ENCODE measurements around the gene RCOR1. TPM values are rescaled to one million over a fixed set of nuclear protein-coding genes. Genes with fewer than 3 reads are reported as not detected.
"Not testable (repeated sequence)": the region's sequence is repeated elsewhere in the genome, so short reads cannot be mapped to it uniquely, and the experiment has no call there.

RCOR1 gene
- total and polyA plus RNA-seq, 4 donors, result 3.1 to 24.1 (median 9.7) TPM

DNA sequence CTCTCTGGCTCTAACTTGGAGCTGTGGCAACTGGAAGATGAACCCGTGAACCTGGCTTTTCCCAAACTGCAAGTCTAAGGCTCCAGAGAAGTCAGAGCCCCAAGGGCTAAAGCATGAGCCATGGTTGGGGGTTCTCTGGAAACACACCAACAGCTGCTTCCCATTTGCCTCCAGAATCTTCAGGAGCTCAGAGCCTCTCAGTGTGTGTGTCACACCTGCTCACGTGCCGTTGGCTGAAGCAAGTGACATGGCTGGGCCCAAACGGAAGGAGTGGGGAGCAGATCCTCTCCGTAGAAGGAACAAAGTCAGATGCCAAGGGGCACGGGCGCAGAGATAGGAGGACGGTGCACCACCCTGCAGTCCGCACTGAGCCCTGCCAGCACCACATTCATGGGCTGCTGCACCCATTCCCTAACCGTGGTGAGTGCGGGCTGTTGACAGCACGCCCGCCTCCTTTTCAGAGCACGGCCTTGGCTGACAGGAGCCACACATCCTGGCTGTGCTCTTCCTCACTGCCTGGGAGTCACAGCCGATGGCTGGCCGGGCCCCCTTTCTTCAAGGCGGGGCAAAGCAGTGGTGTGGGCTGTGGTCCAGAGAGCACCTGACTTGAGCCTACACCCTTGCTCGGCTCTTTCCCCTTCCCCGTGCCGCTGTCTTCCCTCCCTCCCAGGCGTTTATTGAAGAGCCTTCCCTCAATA, 168.2 kb downstream of the RCOR1 start:
- Histone ChIP-seq H3K4me3 (ENCODE audit: low read length in 2 of 2) (no peak overlapping the region), H3K36me3 (ENCODE audit: control insufficient read depth in 1 of 2, insufficient read depth in 2 of 2, low read length in 1 of 2) (no peaks in the 10 kb centered on the region), H3K4me1 (ENCODE audit: control insufficient read depth in 1 of 2, insufficient read depth in 2 of 2, low read length in 2 of 2) (no peaks in the 10 kb centered on the region), H3K27me3 (ENCODE audit: control insufficient read depth in 1 of 2, insufficient read depth in 2 of 2, low read length in 1 of 2) (no peaks in the 10 kb centered on the region), H3K27ac (ENCODE audit: low read depth in 1 of 2, low read length in 2 of 2) (no peak overlapping the region), H3K9me3 (ENCODE audit: control insufficient read depth, low read length) (no peaks in the 10 kb centered on the region)
- no peak for DNase-seq
- intact Hi-C loops (cut with DNase I), result no loop called here
- WGBS, 2 donors, result 25 to 27% methylated on average over 20 to 21 of the region's 21 CpGs
- ATAC-seq (ENCODE audit: low FRiP score), result peak; percentile 33

- no peak for ATAC-seq (ENCODE audit: low FRiP score)
- Histone ChIP-seq H3K27me3 (ENCODE audit: control insufficient read depth in 1 of 2, insufficient read depth in 2 of 2, low read length in 1 of 2) (no peaks in the 10 kb centered on the region), H3K27ac (ENCODE audit: low read depth in 1 of 2, low read length in 2 of 2) (no peak overlapping the region), H3K4me1 (ENCODE audit: control insufficient read depth in 1 of 2, insufficient read depth in 2 of 2, low read length in 2 of 2) (no peaks in the 10 kb centered on the region), H3K9me3 (ENCODE audit: control insufficient read depth, low read length) (no peaks in the 10 kb centered on the region), H3K4me3 (ENCODE audit: low read length in 2 of 2) (no peak overlapping the region), H3K36me3 (ENCODE audit: control insufficient read depth in 1 of 2, insufficient read depth in 2 of 2, low read length in 1 of 2) (no peaks in the 10 kb centered on the region)
- intact Hi-C loops (cut with DNase I), result no loop called here
- WGBS, 2 donors, result 48 to 52% methylated on average over 15 of the region's 15 CpGs
- DNase-seq, result no peak
Measured at GRCh38 chr14:102761206-102761605, 168.8 kb downstream of the RCOR1 start.

GRCh38 chr14:102764220-102764671, 171.8 kb downstream of the RCOR1 start:
- intact Hi-C loops (cut with DNase I), result no loop called here
- Histone ChIP-seq H3K9me3 (ENCODE audit: control insufficient read depth, low read length) (no peaks in the 10 kb centered on the region), H3K27ac (ENCODE audit: low read depth in 1 of 2, low read length in 2 of 2) (no peak overlapping the region), H3K27me3 (ENCODE audit: control insufficient read depth in 1 of 2, insufficient read depth in 2 of 2, low read length in 1 of 2) (no peaks in the 10 kb centered on the region), H3K4me1 (ENCODE audit: control insufficient read depth in 1 of 2, insufficient read depth in 2 of 2, low read length in 2 of 2) (no peaks in the 10 kb centered on the region), H3K36me3 (ENCODE audit: control insufficient read depth in 1 of 2, insufficient read depth in 2 of 2, low read length in 1 of 2) (no peaks in the 10 kb centered on the region), H3K4me3 (ENCODE audit: low read length in 2 of 2) (no peak overlapping the region)
- ATAC-seq (ENCODE audit: low FRiP score) (no peak), DNase-seq (no peak)
- 73 to 75% methylated on average over 11 of the region's 11 CpGs for WGBS, 2 donors

DNA sequence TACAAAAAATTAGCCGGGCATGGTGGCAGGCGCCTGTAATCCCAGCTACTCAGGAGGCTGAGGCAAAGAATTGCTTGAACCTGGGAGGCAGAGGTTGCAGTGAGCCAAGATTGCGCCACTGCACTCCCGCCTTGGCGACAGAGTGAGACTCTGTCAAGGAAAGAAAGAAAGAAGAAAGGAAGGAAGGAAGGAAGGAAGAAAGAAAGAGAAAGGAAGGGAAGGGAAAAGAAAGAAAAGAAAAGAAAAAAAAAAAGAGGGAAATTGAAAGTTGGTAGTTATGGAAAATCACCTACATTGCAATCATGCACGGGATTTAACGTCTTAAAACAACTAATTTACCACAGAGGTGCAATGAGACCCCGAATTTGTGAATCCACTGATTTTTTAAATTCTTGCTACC, 173.3 kb downstream of the RCOR1 start:
- ATAC-seq (ENCODE audit: low FRiP score); H3K27me3 ChIP-seq (ENCODE audit: control insufficient read depth in 1 of 2, insufficient read depth in 2 of 2, low read length in 1 of 2); DNase-seq; H3K27ac ChIP-seq (ENCODE audit: low read depth in 1 of 2, low read length in 2 of 2); H3K4me3 ChIP-seq (ENCODE audit: low read length in 2 of 2); H3K36me3 ChIP-seq (ENCODE audit: control insufficient read depth in 1 of 2, insufficient read depth in 2 of 2, low read length in 1 of 2); H3K9me3 ChIP-seq (ENCODE audit: control insufficient read depth, low read length); intact Hi-C loops (cut with DNase I); H3K4me1 ChIP-seq (ENCODE audit: control insufficient read depth in 1 of 2, insufficient read depth in 2 of 2, low read length in 2 of 2): not testable (repeated sequence)
- 92 to 95% methylated on average over 8 of the region's 8 CpGs for WGBS, 2 donors

DNA sequence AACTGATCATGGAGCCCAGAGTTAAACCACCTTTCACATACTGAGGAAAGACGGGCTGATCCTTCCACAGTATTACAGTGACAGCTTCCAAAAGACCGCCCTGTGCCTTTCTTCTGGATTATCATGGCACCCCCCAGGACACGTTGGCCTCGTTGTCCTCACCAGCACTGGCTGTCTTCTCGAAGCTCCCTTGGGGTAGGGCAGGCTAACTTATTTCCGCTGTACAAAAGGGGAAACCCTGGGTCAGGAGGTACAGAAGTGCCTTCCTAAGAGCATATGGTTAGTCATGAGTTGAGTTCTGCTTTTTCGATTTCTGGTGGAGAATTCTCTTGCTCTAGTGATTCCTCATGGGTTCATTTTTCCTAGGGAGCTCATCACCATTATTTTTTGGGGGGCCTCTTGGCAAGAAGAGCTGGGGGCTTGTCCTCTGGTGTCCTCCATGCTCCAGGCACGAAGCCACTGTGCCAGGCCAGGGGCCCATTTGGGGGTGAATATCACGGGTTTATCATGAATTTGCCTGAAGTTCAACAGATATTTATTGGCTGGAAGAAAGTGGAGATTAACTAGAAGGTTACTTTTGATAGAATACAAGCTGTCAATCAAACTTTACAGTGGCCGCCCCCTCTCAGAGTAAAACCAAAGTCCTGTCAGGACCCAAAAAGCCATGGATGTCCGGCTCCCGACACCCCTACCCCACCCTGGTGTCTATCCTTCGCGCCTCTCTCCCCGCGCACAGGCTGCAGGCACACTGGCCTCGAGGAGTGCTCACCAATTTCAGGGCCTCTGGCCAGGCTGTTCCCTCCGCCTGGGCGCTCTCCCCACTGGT, 176.0 kb downstream of the RCOR1 start:
- no peak for ATAC-seq (ENCODE audit: low FRiP score)
- no peaks in the 10 kb centered on the region for H3K4me1 ChIP-seq (ENCODE audit: control insufficient read depth in 1 of 2, insufficient read depth in 2 of 2, low read length in 2 of 2)
- H3K4me3 ChIP-seq (ENCODE audit: low read length in 2 of 2), result no peak overlapping the region
- DNase-seq, result peak in 1 of 2 donors; percentile 67
- no peaks in the 10 kb centered on the region for H3K9me3 ChIP-seq (ENCODE audit: control insufficient read depth, low read length)
- no peak overlapping the region for H3K27ac ChIP-seq (ENCODE audit: low read depth in 1 of 2, low read length in 2 of 2)
- intact Hi-C loops (cut with DNase I), result no loop called here
- 89% methylated on average over 19 of the region's 19 CpGs for WGBS, 2 donors
- no peaks in the 10 kb centered on the region for H3K36me3 ChIP-seq (ENCODE audit: control insufficient read depth in 1 of 2, insufficient read depth in 2 of 2, low read length in 1 of 2)
- no peaks in the 10 kb centered on the region for H3K27me3 ChIP-seq (ENCODE audit: control insufficient read depth in 1 of 2, insufficient read depth in 2 of 2, low read length in 1 of 2)

- intact Hi-C loops (cut with DNase I), result no loop called here
- ATAC-seq (ENCODE audit: low FRiP score), result no peak
- no peaks in the 10 kb centered on the region for H3K4me1 ChIP-seq (ENCODE audit: control insufficient read depth in 1 of 2, insufficient read depth in 2 of 2, low read length in 2 of 2)
- no peak overlapping the region for H3K27ac ChIP-seq (ENCODE audit: low read depth in 1 of 2, low read length in 2 of 2)
- H3K4me3 ChIP-seq (ENCODE audit: low read length in 2 of 2), result no peak overlapping the region
- no peaks in the 10 kb centered on the region for H3K27me3 ChIP-seq (ENCODE audit: control insufficient read depth in 1 of 2, insufficient read depth in 2 of 2, low read length in 1 of 2)
- WGBS, 2 donors, result 86 to 90% methylated on average over 4 of the region's 4 CpGs
- no peaks in the 10 kb centered on the region for H3K9me3 ChIP-seq (ENCODE audit: control insufficient read depth, low read length)
- no peaks in the 10 kb centered on the region for H3K36me3 ChIP-seq (ENCODE audit: control insufficient read depth in 1 of 2, insufficient read depth in 2 of 2, low read length in 1 of 2)
- no peak for DNase-seq
Measured at GRCh38 chr14:102769049-102769327, 176.5 kb downstream of the RCOR1 start.

GRCh38 chr14:102770147-102771123, 178.0 kb downstream of the RCOR1 start:
- Histone ChIP-seq H3K36me3 (ENCODE audit: control insufficient read depth in 1 of 2, insufficient read depth in 2 of 2, low read length in 1 of 2) (no peaks in the 10 kb centered on the region), H3K27ac (ENCODE audit: low read depth in 1 of 2, low read length in 2 of 2) (no peak overlapping the region), H3K4me3 (ENCODE audit: low read length in 2 of 2) (no peak overlapping the region), H3K4me1 (ENCODE audit: control insufficient read depth in 1 of 2, insufficient read depth in 2 of 2, low read length in 2 of 2) (no peaks in the 10 kb centered on the region), H3K27me3 (ENCODE audit: control insufficient read depth in 1 of 2, insufficient read depth in 2 of 2, low read length in 1 of 2) (no peaks in the 10 kb centered on the region), H3K9me3 (ENCODE audit: control insufficient read depth, low read length) (no peaks in the 10 kb centered on the region)
- DNase-seq (no peak), ATAC-seq (ENCODE audit: low FRiP score) (no peak)
- intact Hi-C loops (cut with DNase I), result loop anchor here (2.0 to 10.0 kb wide), 2 partner anchors 104 to 146 kb away; no protein-coding TSS in a partner anchor
- WGBS, 2 donors, result 74 to 76% methylated on average over 32 of the region's 32 CpGs

DNA sequence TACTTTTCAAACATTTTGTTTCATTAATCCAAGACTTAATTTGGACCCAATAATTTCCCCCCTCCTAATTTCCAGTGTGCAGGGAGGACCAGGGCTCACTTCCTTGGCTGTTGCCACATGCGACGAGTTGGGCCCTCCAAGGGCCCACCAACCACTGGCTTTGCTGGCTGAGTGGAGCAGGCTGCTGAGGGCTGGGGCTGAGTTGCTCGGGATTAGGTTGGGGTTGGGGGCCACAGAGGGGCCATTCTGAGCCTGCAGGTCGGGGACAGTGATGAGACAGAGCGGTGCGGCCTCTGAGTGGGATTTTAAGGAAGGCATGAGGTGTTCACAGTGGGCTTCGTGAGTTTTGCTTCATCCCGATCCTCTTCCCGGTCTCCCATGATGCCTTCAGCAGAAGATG, 178.7 kb downstream of the RCOR1 start:
- DNase-seq (no peak), ATAC-seq (ENCODE audit: low FRiP score) (no peak)
- Histone ChIP-seq H3K36me3 (ENCODE audit: control insufficient read depth in 1 of 2, insufficient read depth in 2 of 2, low read length in 1 of 2) (no peaks in the 10 kb centered on the region), H3K4me1 (ENCODE audit: control insufficient read depth in 1 of 2, insufficient read depth in 2 of 2, low read length in 2 of 2) (no peaks in the 10 kb centered on the region), H3K27me3 (ENCODE audit: control insufficient read depth in 1 of 2, insufficient read depth in 2 of 2, low read length in 1 of 2) (no peaks in the 10 kb centered on the region), H3K9me3 (ENCODE audit: control insufficient read depth, low read length) (no peaks in the 10 kb centered on the region), H3K27ac (ENCODE audit: low read depth in 1 of 2, low read length in 2 of 2) (no peak overlapping the region), H3K4me3 (ENCODE audit: low read length in 2 of 2) (no peak overlapping the region)
- intact Hi-C loops (cut with DNase I), result loop anchor here (2.0 to 10.0 kb wide), 2 partner anchors 104 to 146 kb away; no protein-coding TSS in a partner anchor
- 95% methylated on average over 9 of the region's 9 CpGs for WGBS, 2 donors
